ACC112 (cell line): ENCODE measurements around the gene PGF.

ENCODE experiments used
- H2AFZ ChIP-seq: fragments of 200-600 bp; sonication (generic); one replicate; pipeline ENCODE4 v1.6.0; 2017; ENCODE audit warnings: antibody characterized with exemption, low read length; ENCODE audit not compliant: unreplicated experiment
- H3K27ac ChIP-seq: fragments of 200-600 bp; sonication (generic); 2 replicates; pipeline ENCODE4 v1.5.1; 2014; ENCODE audit warnings: low read depth, mild to moderate bottlenecking, antibody characterized with exemption, low read length, moderate library complexity
- H3K27me3 ChIP-seq: fragments of 200-600 bp; sonication (generic); 2 replicates; pipeline ENCODE4 v1.6.1; 2014; ENCODE audit warnings: mild to moderate bottlenecking, antibody characterized with exemption, low read length, moderate library complexity, mixed read lengths; ENCODE audit not compliant: insufficient read depth
- H3K36me3 ChIP-seq: fragments of 200-600 bp; sonication (generic); 2 replicates; pipeline ENCODE4 v1.6.1; 2016; ENCODE audit warnings: mild to moderate bottlenecking, antibody characterized with exemption, low read length, moderate library complexity, mixed read lengths; ENCODE audit not compliant: insufficient read depth
- H3K4me1 ChIP-seq: fragments of 200-600 bp; sonication (generic); one replicate; pipeline ENCODE4 v1.6.1; 2016; ENCODE audit warnings: low read length, mixed read lengths; ENCODE audit not compliant: insufficient read depth, unreplicated experiment, control insufficient read depth
- H3K4me3 ChIP-seq: fragments of 200-600 bp; sonication (generic); 2 replicates; pipeline ENCODE4 v1.5.1; 2014; ENCODE audit warnings: mild to moderate bottlenecking, low read depth, low read length
- H3K79me2 ChIP-seq: fragments of 200-600 bp; sonication (generic); one replicate; pipeline ENCODE4 v1.6.0; 2016; ENCODE audit warnings: low read length; ENCODE audit not compliant: control insufficient read depth, unreplicated experiment, insufficient read depth

PGF gene

DNA sequence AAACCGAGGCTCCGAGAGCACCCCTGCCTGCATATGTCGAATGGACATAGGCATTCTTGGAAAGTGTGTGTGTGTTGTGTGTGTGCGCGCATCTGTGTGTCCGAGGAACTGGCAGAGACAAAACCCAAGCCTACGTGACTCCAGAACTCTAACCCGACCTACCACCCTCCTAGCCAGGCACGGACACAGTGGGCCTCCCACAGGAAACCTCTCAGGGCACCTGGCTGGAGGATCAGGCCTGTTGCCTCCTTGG is 556 bp upstream of the PGF start:
- Histone ChIP-seq H3K4me3 (peak overlapping the region; percentile 77; the same call in 1 of the 2 replicates), H3K79me2 (no peaks in the 10 kb centered on the region), H3K4me1 (no peaks in the 10 kb centered on the region), H3K27ac (no peak overlapping the region), H2AFZ (no peak overlapping the region), H3K36me3 (no peaks in the 10 kb centered on the region), H3K27me3 (peaks cover 3% of the 10 kb centered on the region; the same call in 1 of the 2 replicates)

DNA sequence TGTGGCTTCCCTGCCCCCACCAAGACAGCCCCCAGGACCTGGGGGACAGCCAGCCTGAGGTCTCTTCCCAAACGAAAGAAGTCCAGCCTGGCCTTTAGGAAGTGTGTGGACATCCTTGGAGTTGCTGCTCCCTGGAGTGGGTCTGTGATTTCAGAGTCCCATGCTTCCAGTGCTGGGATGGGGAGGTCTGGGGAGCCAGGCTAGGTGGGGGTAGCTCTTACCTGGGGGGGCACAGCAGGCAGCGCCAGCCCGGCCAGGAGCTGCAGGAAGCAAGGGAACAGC is 509 bp downstream of the PGF start:
- no peaks in the 10 kb centered on the region for H3K79me2 ChIP-seq
- no peaks in the 10 kb centered on the region for H3K4me1 ChIP-seq
- no peaks in the 10 kb centered on the region for H3K36me3 ChIP-seq
- H2AFZ ChIP-seq = peak overlapping the region; percentile 40
- H3K27ac ChIP-seq = no peak overlapping the region
- peaks cover 3% of the 10 kb centered on the region; the same call in 1 of the 2 replicates for H3K27me3 ChIP-seq
- peak overlapping the region; percentile 77 for H3K4me3 ChIP-seq

DNA sequence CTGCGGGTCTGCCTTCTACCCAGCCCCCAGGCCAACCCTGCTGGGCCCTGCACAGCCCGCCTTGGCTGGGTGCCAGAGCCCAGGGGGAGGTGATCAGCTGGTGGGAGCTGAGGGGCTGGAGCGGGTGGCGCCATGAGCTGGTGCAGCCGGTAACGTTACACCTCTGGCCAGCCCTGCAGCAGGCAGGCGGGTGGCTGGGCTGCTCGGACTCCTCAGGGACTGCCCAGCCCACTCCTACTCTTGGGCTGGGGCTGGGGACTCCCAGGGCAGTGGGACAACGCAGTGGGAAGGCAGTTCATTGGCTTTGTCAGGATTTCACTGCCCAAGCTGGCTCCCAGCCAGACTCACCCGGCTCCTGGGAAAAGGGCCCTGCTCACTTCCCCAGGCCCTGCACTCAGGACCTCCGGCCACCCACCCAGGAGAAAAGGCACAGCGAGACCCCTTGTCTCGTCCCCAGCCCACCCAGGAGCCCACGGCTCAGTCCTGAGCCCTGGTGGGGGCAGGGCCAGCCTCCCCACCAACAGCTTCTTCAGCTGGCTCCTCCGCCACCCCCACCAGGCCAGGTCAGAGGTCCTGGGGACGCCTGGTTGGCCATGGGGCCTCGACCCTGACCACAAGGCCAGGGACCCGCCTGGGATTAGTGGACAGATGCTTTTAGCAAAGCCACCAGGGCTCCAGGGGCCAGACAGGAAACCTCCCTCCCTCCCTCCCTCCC is 1.0 kb downstream of the PGF start:
- no peak overlapping the region for H3K27ac ChIP-seq
- no peaks in the 10 kb centered on the region for H3K36me3 ChIP-seq
- H2AFZ ChIP-seq = no peak overlapping the region
- no peaks in the 10 kb centered on the region for H3K79me2 ChIP-seq
- no peaks in the 10 kb centered on the region for H3K4me1 ChIP-seq
- H3K4me3 ChIP-seq = peak overlapping the region; percentile 77
- peaks cover 3% of the 10 kb centered on the region; the same call in 1 of the 2 replicates for H3K27me3 ChIP-seq

DNA sequence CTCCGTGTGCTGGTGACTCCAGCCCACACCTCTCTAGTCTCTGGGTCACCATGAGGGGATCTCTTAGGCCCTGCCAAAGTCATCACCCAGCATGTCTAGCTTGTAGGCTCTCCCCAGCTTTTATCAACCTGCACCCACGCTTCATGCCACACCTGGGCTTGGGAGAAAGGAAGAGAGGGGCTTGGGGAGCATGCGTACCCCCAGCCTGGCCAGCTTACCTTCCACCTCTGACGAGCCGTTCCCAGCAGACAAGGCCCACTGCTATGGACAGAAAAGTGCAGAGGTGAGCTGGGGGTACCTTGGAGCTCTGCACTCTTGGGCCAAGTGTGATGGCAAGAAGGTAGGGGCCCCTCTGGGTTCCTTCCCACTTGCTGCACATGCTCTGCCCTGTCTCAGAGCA is 1.7 kb downstream of the PGF start:
- Histone ChIP-seq H3K79me2 (no peaks in the 10 kb centered on the region), H3K4me3 (no peak overlapping the region; the same call in 1 of the 2 replicates), H3K27me3 (peaks cover 3% of the 10 kb centered on the region; the same call in 1 of the 2 replicates), H3K36me3 (no peaks in the 10 kb centered on the region), H2AFZ (no peak overlapping the region), H3K27ac (no peak overlapping the region), H3K4me1 (no peaks in the 10 kb centered on the region)

DNA sequence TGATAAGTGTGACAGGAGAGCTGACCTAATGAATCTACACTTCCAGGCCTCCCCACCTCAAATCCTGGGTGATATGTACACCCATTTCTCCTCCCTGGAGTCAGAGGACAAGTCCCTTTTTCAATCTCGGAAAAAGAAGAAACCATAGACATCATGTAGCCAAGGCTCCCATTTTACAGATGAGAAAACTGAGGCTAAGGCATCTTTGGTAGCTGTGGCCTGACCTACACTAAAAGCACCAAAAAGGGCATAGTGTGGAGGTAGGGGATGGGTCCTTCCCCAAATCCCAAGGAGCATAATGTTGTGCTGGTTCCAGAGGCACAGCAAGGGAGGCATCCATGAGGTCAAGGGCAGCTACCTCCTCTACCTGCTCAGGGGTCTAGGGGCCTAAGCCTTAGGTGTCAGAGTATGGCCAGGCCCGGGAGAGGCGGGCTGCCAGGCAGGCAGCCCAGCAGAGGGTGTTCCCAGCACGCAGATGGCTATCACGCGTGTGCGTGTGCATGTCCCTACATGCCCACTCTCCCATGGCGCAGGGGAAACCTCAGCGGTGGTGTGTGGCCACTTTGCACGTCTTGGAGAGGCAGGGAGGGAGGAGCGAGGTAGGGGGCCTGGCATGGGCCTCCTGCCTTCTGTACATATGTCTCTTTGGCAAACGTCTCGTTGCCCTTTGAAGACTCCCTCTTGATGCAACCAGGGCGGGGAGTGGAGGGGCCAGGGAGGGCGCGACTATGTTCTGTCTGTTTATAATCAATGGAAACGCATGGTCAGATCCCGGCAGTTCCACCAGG is 2.5 kb downstream of the PGF start:
- peaks cover 3% of the 10 kb centered on the region; the same call in 1 of the 2 replicates for H3K27me3 ChIP-seq
- H3K4me1 ChIP-seq = no peaks in the 10 kb centered on the region
- no peaks in the 10 kb centered on the region for H3K36me3 ChIP-seq
- no peak overlapping the region for H3K27ac ChIP-seq
- H3K79me2 ChIP-seq = no peaks in the 10 kb centered on the region
- H2AFZ ChIP-seq = no peak overlapping the region
- H3K4me3 ChIP-seq = no peak overlapping the region

DNA sequence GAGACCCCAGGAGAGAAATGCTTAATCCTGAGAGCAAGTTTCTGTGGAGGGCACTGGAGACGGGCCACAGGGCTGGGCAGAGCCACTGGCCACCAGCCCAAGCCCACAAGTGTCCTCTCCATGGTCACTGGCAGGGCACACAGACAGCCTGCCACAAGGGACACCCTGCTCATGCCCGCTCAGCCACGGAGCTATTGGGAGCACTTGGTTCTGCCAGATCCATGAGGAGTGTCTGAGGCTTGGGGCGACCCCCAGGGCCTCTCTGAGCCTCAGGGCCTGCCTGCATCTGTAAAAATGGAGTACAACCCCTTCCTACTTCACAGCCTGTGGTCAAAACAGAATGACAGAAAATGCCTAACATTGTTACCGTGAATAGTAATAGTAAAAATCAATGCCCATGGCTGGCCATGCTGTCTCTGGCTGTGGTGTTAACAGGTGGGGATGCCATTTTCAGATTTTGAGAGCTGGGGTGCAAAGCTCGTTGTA is 3.2 kb downstream of the PGF start:
- Histone ChIP-seq H3K4me1 (no peaks in the 10 kb centered on the region), H3K36me3 (no peaks in the 10 kb centered on the region), H3K27ac (no peak overlapping the region), H3K27me3 (peaks cover 3% of the 10 kb centered on the region; the same call in 1 of the 2 replicates), H3K79me2 (no peaks in the 10 kb centered on the region), H3K4me3 (no peak overlapping the region), H2AFZ (no peak overlapping the region)

DNA sequence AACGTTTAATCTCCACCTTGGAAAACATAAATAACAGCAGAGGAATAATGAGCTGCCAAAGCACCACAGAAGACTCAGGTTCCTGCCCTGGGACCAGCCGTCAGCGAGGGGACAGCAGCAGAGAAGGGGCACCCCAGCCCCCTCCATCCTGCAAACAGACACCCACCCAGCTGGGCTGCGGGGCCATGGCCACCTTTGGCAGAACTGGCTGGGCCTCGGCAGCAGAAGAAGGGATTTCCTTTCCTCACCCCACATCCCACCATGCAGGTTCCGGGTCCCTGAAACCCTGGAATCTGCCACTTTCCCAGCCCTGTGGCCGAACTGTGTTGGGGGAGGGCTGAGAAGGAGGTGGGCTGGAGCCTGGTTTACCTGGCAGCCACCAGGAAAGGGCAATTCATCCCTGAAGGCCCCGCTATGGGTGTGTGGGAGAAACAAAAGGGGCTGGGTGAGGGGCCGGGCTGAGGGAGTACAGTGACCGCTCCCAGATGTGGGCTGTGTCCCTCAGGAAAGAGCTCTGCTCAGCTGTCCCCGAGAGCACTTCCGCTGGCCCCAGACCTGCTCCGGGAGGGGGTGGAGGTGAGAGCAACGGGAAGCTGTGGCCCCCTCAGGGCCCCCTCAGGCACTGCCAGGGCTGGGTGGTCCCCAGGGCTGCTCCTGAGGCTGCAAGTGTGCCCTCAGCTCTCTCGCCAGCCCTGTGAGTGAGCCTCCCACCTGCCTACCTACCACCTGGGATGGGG is 3.8 kb downstream of the PGF start:
- Histone ChIP-seq H3K79me2 (no peaks in the 10 kb centered on the region), H3K27me3 (peaks cover 3% of the 10 kb centered on the region; the same call in 1 of the 2 replicates), H2AFZ (no peak overlapping the region), H3K4me1 (no peaks in the 10 kb centered on the region), H3K27ac (no peak overlapping the region), H3K4me3 (no peak overlapping the region), H3K36me3 (no peaks in the 10 kb centered on the region)

DNA sequence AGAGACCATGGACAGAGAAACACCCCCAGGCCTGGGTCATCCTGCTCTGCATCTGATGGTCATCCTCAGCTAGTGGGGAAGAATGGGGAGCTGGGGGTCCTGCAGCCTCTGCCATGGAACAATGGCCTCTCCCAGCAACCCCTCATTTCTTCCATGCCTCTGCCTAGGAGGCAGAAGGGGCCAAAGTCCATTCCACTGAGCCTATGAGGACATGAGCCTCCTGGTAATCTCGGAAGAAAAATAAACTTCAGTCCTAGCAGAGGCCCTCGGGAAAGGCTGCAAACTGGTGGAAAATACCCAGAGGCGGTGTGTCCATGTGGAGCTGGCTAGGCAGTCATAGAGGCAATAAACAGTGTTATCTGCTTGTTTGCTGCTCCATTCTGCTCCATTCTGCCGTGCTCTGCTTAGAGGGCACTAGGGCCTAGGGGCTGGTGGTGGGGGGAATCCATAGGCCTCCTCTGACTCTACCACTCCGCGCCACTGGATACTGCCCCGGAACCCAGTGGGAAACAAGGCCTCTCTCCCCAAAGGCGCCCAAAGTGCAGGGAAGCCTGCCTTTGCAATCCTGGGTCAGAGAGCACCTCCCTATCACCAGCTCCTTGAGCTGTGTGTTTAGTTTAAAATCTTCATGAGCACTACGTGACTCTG is 4.5 kb downstream of the PGF start:
- peaks cover 1% of the 10 kb centered on the region; the same call in 1 of the 2 replicates for H3K27me3 ChIP-seq
- no peaks in the 10 kb centered on the region for H3K79me2 ChIP-seq
- no peak overlapping the region for H3K4me3 ChIP-seq
- H3K4me1 ChIP-seq = no peaks in the 10 kb centered on the region
- H3K36me3 ChIP-seq = no peaks in the 10 kb centered on the region
- no peak overlapping the region for H2AFZ ChIP-seq
- H3K27ac ChIP-seq = no peak overlapping the region

DNA sequence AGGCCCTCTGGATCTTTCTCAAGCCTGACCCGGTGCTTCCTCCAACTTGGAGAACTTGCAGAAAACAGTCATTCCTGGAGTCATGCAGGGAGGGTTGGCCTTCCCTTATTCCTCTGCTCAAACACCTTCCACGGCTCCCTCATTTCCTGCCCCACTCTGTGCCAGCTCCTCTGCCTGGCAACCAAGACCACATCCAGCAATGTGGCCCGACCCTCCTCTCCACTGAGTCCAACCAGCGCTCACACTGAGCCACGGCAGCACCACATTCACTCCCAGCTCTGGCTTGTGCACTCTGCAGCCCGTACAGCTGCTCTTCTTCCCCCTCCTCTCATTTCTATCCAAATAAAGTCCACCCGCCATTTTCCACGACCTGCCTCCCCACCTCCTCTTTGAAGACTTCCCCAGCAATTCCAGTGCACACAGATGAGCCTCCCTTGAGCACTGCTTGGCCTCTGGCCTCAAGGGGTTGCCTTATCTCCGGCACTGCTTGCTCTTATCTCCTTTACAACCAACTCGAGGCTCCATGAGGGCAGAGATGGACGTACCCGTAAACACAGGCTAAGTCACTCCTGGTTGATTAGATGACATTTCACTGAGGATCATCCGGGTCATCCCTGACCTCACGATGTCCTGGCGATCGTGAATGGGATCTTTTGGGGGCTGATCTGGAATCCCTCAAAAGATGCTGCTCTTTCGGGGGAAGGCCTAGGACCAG is 5.4 kb downstream of the PGF start:
- Histone ChIP-seq H3K27ac (no peak overlapping the region), H2AFZ (no peak overlapping the region), H3K36me3 (no peaks in the 10 kb centered on the region), H3K79me2 (no peaks in the 10 kb centered on the region), H3K4me3 (no peak overlapping the region), H3K4me1 (no peaks in the 10 kb centered on the region), H3K27me3 (no peaks in the 10 kb centered on the region; the same call in 1 of the 2 replicates)

DNA sequence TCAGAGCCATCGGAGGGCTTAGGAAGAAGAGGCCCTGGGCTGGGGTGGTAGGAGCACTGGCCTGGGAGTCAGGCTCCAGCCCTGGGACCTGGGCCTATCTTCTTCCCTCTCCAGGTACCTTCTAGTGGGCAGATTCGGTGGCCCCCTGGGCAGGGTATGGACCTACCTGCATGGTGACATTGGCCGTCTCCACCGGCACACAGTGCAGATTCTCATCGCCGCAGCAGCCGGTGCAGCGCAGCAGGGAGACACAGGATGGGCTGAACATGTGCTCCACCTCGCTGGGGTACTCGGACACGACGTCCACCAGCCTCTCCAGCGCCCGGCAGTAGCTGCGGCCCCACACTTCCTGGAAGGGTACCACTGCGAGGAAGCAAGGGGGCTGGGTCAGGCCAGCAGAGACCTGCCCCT is 6.2 kb downstream of the PGF start:
- Histone ChIP-seq H3K4me3 (no peak overlapping the region), H3K27ac (no peak overlapping the region), H3K27me3 (no peaks in the 10 kb centered on the region), H2AFZ (no peak overlapping the region), H3K36me3 (no peaks in the 10 kb centered on the region), H3K4me1 (no peaks in the 10 kb centered on the region), H3K79me2 (no peaks in the 10 kb centered on the region)
